Testis (tissue), 2 donors: ENCODE results near the gene SMIM7.

Experiments
- CTCF ChIP-seq, 3 experiments: fragments of 450-650 bp in 2 of 3; fragments of 200-600 bp in 1 of 3; sonication (generic) in 1 of 3; IDR thresholded peaks; one replicate each; pipeline ENCODE4 v1.5.1; 2016 to 2019; ENCODE audit warnings: antibody characterized with exemption in 3 of 3, mild to moderate bottlenecking in 2 of 3, moderate library complexity in 1 of 3
- POLR2A ChIP-seq: fragments of 450-650 bp; IDR thresholded peaks from one replicate; pipeline ENCODE4 v1.6.1; 2017; ENCODE audit warnings: antibody characterized with exemption, mild to moderate bottlenecking, moderate library complexity

- TF ChIP-seq CTCF (IDR thresholded peaks at IDR 0.05) = no peak
- no peak for TF ChIP-seq POLR2A
Observed at GRCh38 chr19:16604615-16605014, 55.3 kb downstream of the SMIM7 start.
